ENCODE measurements around the gene FTSJ3. TPM values are rescaled to one million over a fixed set of nuclear protein-coding genes. Genes with fewer than 3 reads are reported as not detected.

The FTSJ3 gene, protein sequence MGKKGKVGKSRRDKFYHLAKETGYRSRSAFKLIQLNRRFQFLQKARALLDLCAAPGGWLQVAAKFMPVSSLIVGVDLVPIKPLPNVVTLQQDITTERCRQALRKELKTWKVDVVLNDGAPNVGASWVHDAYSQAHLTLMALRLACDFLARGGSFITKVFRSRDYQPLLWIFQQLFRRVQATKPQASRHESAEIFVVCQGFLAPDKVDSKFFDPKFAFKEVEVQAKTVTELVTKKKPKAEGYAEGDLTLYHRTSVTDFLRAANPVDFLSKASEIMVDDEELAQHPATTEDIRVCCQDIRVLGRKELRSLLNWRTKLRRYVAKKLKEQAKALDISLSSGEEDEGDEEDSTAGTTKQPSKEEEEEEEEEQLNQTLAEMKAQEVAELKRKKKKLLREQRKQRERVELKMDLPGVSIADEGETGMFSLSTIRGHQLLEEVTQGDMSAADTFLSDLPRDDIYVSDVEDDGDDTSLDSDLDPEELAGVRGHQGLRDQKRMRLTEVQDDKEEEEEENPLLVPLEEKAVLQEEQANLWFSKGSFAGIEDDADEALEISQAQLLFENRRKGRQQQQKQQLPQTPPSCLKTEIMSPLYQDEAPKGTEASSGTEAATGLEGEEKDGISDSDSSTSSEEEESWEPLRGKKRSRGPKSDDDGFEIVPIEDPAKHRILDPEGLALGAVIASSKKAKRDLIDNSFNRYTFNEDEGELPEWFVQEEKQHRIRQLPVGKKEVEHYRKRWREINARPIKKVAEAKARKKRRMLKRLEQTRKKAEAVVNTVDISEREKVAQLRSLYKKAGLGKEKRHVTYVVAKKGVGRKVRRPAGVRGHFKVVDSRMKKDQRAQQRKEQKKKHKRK
- 62.3 and 101 TPM in 2 replicates for total RNA-seq

DNA sequence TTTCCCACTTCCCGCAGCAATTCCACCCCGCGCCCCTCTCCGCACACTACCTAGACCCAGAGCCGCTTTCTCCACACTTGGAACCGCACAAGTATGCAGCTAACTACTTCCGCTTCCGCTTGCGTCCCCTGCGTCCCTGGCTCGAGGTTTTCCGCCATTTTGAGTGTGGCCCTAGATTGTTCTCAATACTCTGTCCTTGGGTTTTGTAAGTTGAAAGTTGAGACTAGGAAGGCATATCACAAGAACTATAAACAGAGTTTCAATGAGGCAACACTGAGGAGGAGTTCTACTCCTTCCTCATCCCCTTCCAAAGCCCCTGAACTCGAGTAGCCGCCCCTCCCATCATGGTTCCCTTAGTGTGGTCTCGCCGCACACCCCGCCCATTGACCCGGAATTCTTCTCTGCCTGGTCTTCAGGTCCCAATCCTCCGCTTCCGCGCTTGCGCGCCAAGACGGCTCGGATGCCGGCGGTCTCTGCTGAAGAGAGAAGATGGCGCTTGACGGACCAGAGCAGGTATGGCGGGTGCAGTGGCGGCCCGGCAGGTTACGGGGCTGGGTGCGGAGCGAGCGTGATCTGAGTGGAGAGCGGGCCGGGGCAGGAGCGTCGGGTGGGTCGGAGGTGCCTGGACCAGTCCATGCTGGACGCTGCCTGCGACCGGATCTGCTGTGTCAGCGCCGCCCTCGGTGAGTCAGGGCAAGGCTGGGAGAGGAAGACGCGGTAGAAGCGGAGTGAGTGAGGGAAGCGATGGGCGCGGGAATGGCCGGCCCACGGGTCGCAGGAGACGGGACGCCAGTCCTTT lies at the start of gene FTSJ3, which contains the start of gene PSMC5:
Gene FTSJ3, minus strand, starts transcription at position 662 of the 799 bp plus-strand sequence. CDS start 761 bp downstream, outside the sequence.
Gene PSMC5, plus strand, starts transcription at position 430 of the 799 bp plus-strand sequence. Its CDS starts 60 bp downstream, at position 490.

DNA sequence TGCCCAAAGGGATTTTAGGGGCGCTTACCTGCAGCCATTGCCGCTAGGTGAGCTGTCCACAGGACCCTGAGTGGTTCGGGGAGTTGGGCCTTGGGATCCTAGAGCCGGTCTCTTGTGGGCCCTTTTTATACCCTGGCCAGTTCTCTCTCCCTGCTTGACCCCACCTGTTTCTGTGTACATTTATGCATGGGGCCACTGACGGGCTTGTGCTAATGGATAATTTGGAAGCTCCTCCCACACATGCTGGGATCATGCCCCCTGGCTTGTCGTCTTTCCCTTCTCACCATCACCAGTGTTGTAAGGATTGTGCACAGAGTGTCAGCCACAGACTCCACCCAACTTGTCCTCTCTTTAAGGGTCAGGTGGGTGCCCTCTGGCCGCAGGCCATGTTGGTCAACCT lies 46.1 kb upstream of the FTSJ3 start, which contains the start of gene CSH2:
Gene CSH2, minus strand, starts transcription at position 101 of the 400 bp plus-strand sequence. Its CDS starts 63 bp downstream, at position 38.

DNA sequence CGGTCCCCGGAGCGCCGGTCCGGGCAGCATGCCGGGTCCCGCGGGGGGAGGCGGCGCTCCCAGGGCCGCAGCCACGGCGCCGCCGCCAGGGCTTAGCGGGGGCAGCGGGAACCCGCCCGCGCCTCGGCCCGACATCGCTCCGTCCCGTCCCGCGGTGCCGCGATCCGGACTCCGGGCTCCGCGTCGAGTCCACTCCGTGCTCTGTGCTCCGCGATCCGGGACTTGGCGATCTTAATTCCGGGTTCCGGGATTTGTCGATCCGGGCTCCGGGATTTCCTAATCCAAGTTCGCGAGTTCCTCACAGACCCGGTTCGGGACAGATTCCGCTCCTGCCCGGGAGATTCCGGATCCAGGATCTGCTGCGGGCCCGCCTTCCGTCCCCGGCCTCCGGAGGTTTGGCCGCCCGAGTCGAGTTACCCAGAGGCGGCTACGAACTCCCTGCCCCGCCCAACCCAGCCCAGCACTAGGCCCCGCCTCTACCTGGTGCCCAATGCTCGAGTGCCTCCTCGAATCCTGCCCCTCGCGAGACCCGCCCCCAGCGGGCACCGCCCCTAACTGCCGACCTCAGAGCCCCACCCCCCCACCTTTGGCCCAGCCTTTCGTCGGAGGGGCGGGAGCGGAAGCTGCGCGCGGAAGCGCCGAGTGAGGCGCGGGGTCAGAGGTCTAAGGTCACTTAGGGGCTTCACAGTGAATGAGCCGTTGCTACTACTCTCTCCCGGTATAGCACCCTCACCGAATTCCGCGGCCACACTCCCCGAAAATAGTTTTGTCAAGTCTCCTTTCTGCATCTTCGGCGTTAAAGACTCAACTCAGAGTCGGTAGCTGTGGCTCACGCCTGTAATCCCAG lies 15.3 kb upstream of the FTSJ3 start, which contains the start of gene SMARCD2:
Gene SMARCD2, minus strand, starts transcription at position 146 of the 847 bp plus-strand sequence. Its CDS starts 11 bp downstream, at position 135.

DNA sequence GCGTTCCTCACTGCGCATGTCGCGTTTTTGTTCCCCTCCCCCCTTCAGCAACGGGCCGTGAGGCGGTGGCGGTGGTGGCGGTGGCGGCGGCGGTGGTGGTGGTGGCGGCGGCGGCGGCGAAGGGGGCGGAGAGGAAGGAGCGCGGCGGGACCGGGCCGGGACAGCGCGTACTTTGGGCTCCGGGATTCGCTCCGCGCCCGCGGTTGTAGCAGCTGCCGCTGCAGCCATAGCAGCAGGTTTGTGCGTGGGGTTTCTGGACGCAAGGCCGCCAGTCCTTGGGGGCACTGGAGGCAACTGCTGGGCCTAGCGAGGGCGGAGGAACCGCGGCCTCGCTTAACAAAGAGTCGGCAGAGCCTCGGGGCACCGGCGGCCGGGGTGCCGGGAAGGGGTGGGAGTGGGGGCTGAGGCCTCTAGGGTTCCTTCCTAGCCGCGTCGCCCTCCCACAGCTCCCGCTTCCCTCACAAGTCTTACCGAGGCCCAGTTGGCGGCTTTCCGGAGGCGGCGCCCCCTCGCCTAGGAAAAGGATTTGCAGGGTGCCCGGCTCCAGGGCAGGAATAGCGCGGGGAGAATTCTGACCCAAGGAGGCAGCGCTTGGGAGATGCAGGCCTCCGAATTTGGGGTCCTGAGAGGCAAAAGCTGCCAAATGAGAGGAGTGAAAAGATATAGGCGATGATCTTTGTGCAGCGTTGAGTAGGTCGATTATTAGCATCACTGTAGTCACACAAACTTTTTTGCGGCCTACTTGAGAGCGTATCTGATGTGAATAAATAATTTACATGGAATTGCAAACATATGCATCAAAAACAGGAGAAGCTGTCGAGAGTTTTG lies 53.1 kb downstream of the FTSJ3 start, which contains the start of gene DDX42:
Gene DDX42, plus strand, starts transcription at position 30 of the 828 bp plus-strand sequence. CDS start 12,880 bp downstream, outside the sequence.

DNA sequence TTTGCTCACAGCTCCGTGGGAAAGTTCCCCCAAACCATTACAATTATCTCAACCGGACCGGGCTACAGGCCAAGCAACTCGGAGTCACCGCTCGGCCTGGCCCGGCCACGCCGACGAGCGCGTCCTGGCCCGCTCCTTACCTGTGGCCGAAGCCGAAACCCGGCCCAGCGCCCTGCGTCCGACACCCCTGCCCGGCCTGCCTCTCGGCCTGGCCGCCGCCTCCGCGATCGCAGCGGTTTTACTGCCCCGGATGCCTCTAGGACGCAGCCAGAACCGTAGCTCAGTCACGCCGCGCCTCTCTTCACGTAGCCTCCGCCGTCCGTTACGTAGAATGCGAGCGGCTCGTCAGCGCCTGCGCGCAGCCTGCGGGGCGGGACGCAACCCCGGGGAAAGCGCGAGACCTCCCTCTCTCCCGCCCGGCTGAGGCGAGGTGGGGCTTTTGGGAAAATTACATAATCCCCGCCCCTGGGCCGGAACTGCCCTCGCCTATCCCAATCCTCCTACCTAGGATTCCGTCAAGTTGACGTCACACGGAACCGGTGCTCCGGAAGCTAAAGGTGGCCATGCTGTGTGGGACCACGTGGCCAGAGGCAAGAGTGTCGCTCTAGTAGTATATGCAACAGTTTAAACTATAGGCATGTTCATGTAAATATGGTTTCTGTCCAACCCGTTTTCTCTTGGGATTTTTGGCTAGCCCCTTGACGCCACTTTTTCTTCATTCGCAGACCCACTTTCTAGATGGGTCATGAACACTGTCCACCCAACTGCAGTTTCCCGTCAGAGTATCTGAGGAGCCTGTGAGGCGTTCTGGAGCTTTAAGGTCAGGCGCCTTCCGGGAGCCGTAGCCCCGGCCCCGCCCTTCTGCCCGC lies 54.0 kb downstream of the FTSJ3 start, which contains the start of gene CCDC47:
Gene CCDC47, minus strand, starts transcription at position 326 of the 869 bp plus-strand sequence. CDS start 7,422 bp downstream, outside the sequence.

Other genes with a start within 250 kb of the FTSJ3 start
- gene TACO1, start 226.8 kb downstream of the FTSJ3 start, total RNA-seq, result 27.1 and 37.5 TPM in 2 replicates
- 36.4 TPM in 2 replicates for gene MAP3K3, start 205.2 kb downstream of the FTSJ3 start, total RNA-seq
- gene LIMD2, start 127.5 kb downstream of the FTSJ3 start, total RNA-seq, result 3.5 and 4.3 TPM in 2 replicates
- 21.5 and 28.2 TPM in 2 replicates for gene STRADA, start 85.9 kb downstream of the FTSJ3 start, total RNA-seq
- gene CCDC47, start 54.1 kb downstream of the FTSJ3 start, total RNA-seq, result 65.5 and 71.6 TPM in 2 replicates
- 68.6 and 86.4 TPM in 2 replicates for gene DDX42, start 53.5 kb downstream of the FTSJ3 start, total RNA-seq
- 55.1 and 101 TPM in 2 replicates for gene PSMC5, start 232 bp downstream of the FTSJ3 start, total RNA-seq
- 120 and 133 TPM in 2 replicates for gene SMARCD2, start 15.0 kb upstream of the FTSJ3 start, total RNA-seq
- gene CSH2, start 46.0 kb upstream of the FTSJ3 start, total RNA-seq, result not detected in 2 replicates
- gene GH2, start 54.3 kb upstream of the FTSJ3 start, total RNA-seq, result not detected in 2 replicates
- not detected in 2 replicates for gene CSH1, start 68.9 kb upstream of the FTSJ3 start, total RNA-seq
- 0.15 TPM in 1 of 2 replicates, not detected in the other for gene CSHL1, start 83.6 kb upstream of the FTSJ3 start, total RNA-seq
- gene GH1, start 91.2 kb upstream of the FTSJ3 start, total RNA-seq, result not detected in 2 replicates
- 0.15 and 0.17 TPM in 2 replicates for gene CD79B, start 104.7 kb upstream of the FTSJ3 start, total RNA-seq
- under 0.01 and 0.15 TPM in 2 replicates for gene SCN4A, start 145.3 kb upstream of the FTSJ3 start, total RNA-seq
- 1.5 and 1.8 TPM in 2 replicates for gene PRR29, start 170.7 kb upstream of the FTSJ3 start, total RNA-seq
- gene ICAM2, start 193.0 kb upstream of the FTSJ3 start, total RNA-seq, result 1.2 and 4.1 TPM in 2 replicates

Measured in smooth muscle cell of trachea (primary cell).